DND-41 (cell line): Measurements from ENCODE around the gene ZNF326.
"Not testable (repeated sequence)": the region's sequence is repeated elsewhere in the genome, so short reads cannot be mapped to it uniquely, and the experiment has no call there.

Experiments used
- CTCF ChIP-seq: IDR thresholded peaks from 2 replicates; pipeline ENCODE4 v1.5.1; 2012; ENCODE audit warnings: borderline replicate concordance, low read length, moderate library complexity, mild to moderate bottlenecking; ENCODE audit not compliant: poor library complexity, severe bottlenecking; ENCODE audit errors: extremely low read depth
- EZH2 ChIP-seq: IDR thresholded peaks from 3 replicates; pipeline ENCODE4 v1.6.1; 2012; ENCODE audit warnings: borderline replicate concordance, low read depth, mild to moderate bottlenecking, moderate library complexity, low read length, inconsistent platforms; ENCODE audit not compliant: severe bottlenecking

GRCh38 chr1:89997152-89997551 is 2.2 kb downstream of the ZNF326 start:
- not testable (repeated sequence) for TF ChIP-seq CTCF, EZH2
